Measurements from ENCODE around the gene FDPS. TPM values are rescaled to one million over a fixed set of nuclear protein-coding genes. Genes with fewer than 3 reads are reported as not detected.

The FDPS gene
- total RNA-seq, 1 experiment from 2014 or later = 264 TPM

DNA sequence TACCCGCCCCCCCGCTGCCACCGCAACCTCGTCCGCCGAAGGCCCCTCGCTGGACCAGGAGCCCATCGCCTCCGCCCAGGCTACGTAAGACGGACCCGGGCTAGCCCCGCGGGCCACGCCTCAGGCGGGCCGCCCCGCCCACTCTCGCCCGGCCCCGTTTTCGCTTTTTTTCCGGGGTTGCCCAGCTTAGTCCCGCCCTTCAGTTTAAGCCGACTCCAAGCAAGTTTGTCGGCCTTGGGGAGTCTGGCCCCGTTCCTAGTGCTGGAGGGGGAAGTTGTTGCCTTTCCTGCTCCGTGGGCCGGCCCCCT is 15.0 kb downstream of the FDPS start:
- peak; percentile 94 for DNase-seq (ENCODE audit: unreplicated experiment)
- Mint-ChIP-seq H3K9me3 (ENCODE audit: unreplicated experiment) (no peaks in the 10 kb centered on the region), H3K4me1 (ENCODE audit: insufficient read depth, unreplicated experiment) (peaks cover 30% of the 10 kb centered on the region), H3K4me3 (ENCODE audit: unreplicated experiment) (peak overlapping the region; percentile 90), H3K27ac (ENCODE audit: low read depth, unreplicated experiment) (peak overlapping the region; percentile 55), H3K27me3 (ENCODE audit: insufficient read depth, unreplicated experiment) (no peaks in the 10 kb centered on the region), H3K36me3 (ENCODE audit: insufficient read depth, unreplicated experiment) (peaks cover 32% of the 10 kb centered on the region)
- ChIA-PET POLR2A (interaction anchor here (0.6 to 10.5 kb wide), 37 partner anchors 10 to 365 kb away, joined by 3 to 103 read pairs (median 5); partner anchors contain the start of genes ASH1L, CLK2, ENTREP3 and FDPS), CTCF (interaction anchor here (0.6 to 10.2 kb wide), 29 partner anchors 10 to 555 kb away, joined by 3 to 163 read pairs (median 4); partner anchors contain the start of genes CLK2 and FDPS)
- TF ChIP-seq, protein P1, sequence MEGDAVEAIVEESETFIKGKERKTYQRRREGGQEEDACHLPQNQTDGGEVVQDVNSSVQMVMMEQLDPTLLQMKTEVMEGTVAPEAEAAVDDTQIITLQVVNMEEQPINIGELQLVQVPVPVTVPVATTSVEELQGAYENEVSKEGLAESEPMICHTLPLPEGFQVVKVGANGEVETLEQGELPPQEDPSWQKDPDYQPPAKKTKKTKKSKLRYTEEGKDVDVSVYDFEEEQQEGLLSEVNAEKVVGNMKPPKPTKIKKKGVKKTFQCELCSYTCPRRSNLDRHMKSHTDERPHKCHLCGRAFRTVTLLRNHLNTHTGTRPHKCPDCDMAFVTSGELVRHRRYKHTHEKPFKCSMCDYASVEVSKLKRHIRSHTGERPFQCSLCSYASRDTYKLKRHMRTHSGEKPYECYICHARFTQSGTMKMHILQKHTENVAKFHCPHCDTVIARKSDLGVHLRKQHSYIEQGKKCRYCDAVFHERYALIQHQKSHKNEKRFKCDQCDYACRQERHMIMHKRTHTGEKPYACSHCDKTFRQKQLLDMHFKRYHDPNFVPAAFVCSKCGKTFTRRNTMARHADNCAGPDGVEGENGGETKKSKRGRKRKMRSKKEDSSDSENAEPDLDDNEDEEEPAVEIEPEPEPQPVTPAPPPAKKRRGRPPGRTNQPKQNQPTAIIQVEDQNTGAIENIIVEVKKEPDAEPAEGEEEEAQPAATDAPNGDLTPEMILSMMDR (IDR thresholded peaks at IDR 0.05; ENCODE audit: unreplicated experiment) = no peak
- intact Hi-C loops (cut with micrococcal nuclease) = loop anchor here (1.0 to 5.0 kb wide), 7 partner anchors 15 to 325 kb away; partner anchors contain the start of genes FDPS, HCN3 and THBS3
- no TSS peak for BruUV-seq (replicated peaks)

DNA sequence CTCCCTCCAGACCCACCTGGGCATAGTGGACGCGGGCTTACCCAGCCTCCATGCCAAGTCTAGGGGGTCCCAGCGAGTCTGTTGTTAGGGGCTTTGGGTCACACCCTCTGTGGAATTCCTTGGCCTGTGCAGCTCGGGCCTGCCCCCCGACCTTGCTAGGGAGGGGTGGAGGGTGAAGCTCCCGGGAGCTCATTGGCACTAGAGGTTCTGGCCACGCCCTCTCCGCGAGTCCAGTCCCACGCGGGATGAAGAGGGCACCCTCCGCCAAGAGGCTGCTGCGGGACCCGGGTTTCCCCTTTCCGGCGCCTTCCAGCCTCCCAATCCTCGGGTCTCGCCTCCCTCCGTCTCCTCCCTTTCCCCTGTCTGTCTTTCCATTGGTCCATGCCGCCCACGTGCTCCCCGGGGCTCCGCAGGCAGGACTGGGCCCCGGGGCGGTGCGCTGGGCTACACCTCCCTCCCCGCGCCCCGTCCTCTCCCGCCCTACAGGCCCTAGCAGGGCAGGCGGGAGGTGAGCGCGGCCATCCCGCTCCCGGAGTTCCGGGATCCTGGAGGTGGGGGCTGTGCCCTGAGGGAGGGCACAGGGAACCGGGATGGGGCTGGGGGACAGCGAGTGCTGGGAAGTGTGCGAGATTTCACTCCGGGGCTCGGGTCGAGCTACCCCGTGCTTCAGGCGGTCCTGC is 15.5 kb downstream of the FDPS start:
- intact Hi-C loops (cut with micrococcal nuclease) = loop anchor here (1.0 to 5.0 kb wide), 3 partner anchors 47 to 268 kb away; partner anchors contain the start of gene HCN3
- TF ChIP-seq, protein P1 (IDR thresholded peaks at IDR 0.05; ENCODE audit: unreplicated experiment) = no peak
- BruUV-seq (replicated peaks) = no TSS peak
- DNase-seq (ENCODE audit: unreplicated experiment) = peak; percentile 99
- CTCF ChIA-PET = interaction anchor here (0.6 to 10.2 kb wide), 30 partner anchors 11 to 353 kb away, joined by 3 to 163 read pairs (median 4); partner anchors contain the start of genes CLK2, FDPS and KRTCAP2
- H3K4me3 Mint-ChIP-seq (ENCODE audit: unreplicated experiment) = peak overlapping the region; percentile 90
- peaks cover 32% of the 10 kb centered on the region for H3K36me3 Mint-ChIP-seq (ENCODE audit: insufficient read depth, unreplicated experiment)
- peak overlapping the region; percentile 55 for H3K27ac Mint-ChIP-seq (ENCODE audit: low read depth, unreplicated experiment)
- H3K4me1 Mint-ChIP-seq (ENCODE audit: insufficient read depth, unreplicated experiment) = peaks cover 30% of the 10 kb centered on the region
- no peaks in the 10 kb centered on the region for H3K27me3 Mint-ChIP-seq (ENCODE audit: insufficient read depth, unreplicated experiment)
- no peaks in the 10 kb centered on the region for H3K9me3 Mint-ChIP-seq (ENCODE audit: unreplicated experiment)
- POLR2A ChIA-PET = interaction anchor here (0.6 to 10.5 kb wide), 37 partner anchors 9 to 845 kb away, joined by 3 to 103 read pairs (median 5); partner anchors contain the start of genes ASH1L, CLK2, ENTREP3 and FDPS

DNA sequence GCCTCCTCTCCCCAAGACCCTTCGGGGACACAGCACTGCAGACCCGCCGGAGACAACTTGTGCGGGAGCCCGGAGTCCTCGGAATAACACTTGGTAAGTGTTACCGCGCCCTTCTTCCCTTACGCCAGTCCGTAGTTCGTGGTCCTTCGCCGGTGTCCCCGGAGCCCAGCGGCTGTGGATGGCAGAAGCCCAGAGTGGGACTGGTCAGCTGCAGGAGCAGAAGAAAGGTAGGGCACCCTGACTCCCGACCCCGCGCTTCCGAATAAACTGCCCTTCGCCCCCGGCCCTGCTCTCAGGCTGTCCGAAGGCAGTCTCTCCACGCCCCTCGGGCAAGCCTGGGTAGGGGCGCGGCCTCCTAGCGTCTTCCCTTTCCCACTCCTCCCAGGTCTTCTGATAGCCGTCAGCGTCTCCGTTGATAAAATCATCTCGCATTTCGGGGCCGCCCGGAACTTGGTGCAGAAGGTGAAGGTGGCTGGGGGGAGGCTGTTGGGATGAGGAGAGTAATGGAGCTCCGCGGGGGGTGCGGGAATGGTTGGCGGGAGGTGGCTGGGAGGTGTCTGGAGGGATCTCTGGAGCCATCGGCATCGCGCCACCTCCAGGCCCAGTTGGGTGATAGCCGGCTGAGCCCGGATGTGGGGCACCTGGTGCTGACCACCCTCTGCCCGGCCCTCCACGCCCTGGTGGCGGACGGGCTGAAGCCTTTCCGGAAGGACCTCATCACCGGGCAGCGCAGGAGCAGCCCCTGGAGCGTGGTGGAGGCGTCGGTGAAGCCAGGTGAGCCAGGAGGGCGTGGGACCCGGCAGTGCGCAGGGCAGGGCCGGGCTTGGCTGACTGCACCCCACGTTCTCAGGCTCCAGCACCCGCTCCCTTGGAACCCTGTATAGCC is 16.3 kb downstream of the FDPS start:
- Mint-ChIP-seq H3K27me3 (ENCODE audit: insufficient read depth, unreplicated experiment) (no peaks in the 10 kb centered on the region), H3K4me1 (ENCODE audit: insufficient read depth, unreplicated experiment) (peaks cover 28% of the 10 kb centered on the region), H3K9me3 (ENCODE audit: unreplicated experiment) (no peaks in the 10 kb centered on the region), H3K27ac (ENCODE audit: low read depth, unreplicated experiment) (peak overlapping the region; percentile 55), H3K36me3 (ENCODE audit: insufficient read depth, unreplicated experiment) (peaks cover 33% of the 10 kb centered on the region), H3K4me3 (ENCODE audit: unreplicated experiment) (peak overlapping the region; percentile 90)
- CTCF ChIA-PET = interaction anchor here (0.5 to 10.2 kb wide), 18 partner anchors 12 to 1101 kb away, joined by 3 to 163 read pairs (median 4); partner anchors contain the start of genes FDPS and KRTCAP2
- intact Hi-C loops (cut with micrococcal nuclease) = loop anchor here (1.0 to 5.0 kb wide), 3 partner anchors 48 to 267 kb away; partner anchors contain the start of gene HCN3
- peak; percentile 50 for DNase-seq (ENCODE audit: unreplicated experiment)
- BruUV-seq (replicated peaks) = no TSS peak
- TF ChIP-seq, protein P1 (IDR thresholded peaks at IDR 0.05; ENCODE audit: unreplicated experiment) = peak; percentile 25
- POLR2A ChIA-PET = interaction anchor here (0.6 to 10.5 kb wide), 22 partner anchors 14 to 846 kb away, joined by 3 to 103 read pairs (median 6); partner anchors contain the start of genes ASH1L, CLK2, ENTREP3 and FDPS
